ENCODE results near the gene PMP22. TPM values are rescaled to one million over a fixed set of nuclear protein-coding genes. Genes with fewer than 3 reads are reported as not detected.

PMP22 gene
- 4.3 and 6.5 TPM in 2 replicates for total RNA-seq (ENCODE audit: low replicate concordance)

DNA sequence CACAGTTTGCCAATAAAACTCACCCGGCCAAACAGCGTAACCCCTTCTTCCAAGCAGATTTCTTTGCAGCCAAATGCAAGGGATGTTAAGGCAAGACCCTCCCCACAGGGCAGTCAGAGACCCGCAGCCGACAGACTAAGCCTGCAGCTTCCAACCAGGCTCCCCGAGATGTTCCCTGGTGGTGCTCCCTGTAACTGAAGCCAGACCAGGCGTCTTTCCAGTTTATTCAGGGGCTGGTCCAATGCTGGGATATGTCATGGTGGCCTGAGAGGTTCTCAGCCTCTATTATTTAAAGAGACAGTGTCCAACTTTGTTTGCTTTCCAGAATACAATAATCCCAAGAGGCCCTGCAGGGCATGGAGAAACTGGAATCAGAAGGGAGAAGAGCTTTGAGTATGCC lies at the start of gene PMP22:
PMP22 (minus strand) TSS at position 196 of the 400 bp plus-strand sequence. CDS start 4,599 bp downstream, outside the sequence.
- DNase-seq (ENCODE audit: low spot score): no peak
- Histone ChIP-seq H3K27me3 (peaks cover 94% of the 10 kb centered on the region), H3K27ac (no peak within 1 kb of the TSS), H3F3A (ENCODE audit: low read depth) (peaks cover 27% of the 10 kb centered on the region), H4K20me1 (ENCODE audit: low read depth) (peaks cover 3% of the 10 kb centered on the region), H3K4me3 (no peak within 1 kb of the TSS), H3K9ac (no peak within 1 kb of the TSS), H3K36me3 (no peaks in the 10 kb centered on the region), H3K9me3 (ENCODE audit: low read depth) (no peaks in the 10 kb centered on the region), H3K4me1 (peaks cover 8% of the 10 kb centered on the region), H3K79me2 (ENCODE audit: low read depth) (no peaks in the 10 kb centered on the region), H2AFZ (replicated peaks) (no peak within 1 kb of the TSS), H3K4me2 (no peak within 1 kb of the TSS)
- no peak within 1 kb of the TSS for H3K4me3 Mint-ChIP-seq
- TF ChIP-seq EZH2phosphoT487 (IDR thresholded peaks at IDR 0.05) (no peak), EZH2 (IDR thresholded peaks at IDR 0.05) (no peak)
- TF ChIP-seq, protein P1, sequence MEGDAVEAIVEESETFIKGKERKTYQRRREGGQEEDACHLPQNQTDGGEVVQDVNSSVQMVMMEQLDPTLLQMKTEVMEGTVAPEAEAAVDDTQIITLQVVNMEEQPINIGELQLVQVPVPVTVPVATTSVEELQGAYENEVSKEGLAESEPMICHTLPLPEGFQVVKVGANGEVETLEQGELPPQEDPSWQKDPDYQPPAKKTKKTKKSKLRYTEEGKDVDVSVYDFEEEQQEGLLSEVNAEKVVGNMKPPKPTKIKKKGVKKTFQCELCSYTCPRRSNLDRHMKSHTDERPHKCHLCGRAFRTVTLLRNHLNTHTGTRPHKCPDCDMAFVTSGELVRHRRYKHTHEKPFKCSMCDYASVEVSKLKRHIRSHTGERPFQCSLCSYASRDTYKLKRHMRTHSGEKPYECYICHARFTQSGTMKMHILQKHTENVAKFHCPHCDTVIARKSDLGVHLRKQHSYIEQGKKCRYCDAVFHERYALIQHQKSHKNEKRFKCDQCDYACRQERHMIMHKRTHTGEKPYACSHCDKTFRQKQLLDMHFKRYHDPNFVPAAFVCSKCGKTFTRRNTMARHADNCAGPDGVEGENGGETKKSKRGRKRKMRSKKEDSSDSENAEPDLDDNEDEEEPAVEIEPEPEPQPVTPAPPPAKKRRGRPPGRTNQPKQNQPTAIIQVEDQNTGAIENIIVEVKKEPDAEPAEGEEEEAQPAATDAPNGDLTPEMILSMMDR (IDR thresholded peaks at IDR 0.05): no peak
- no peak within 1 kb of the TSS for H3K27ac Mint-ChIP-seq
- H3K9me3 Mint-ChIP-seq: no peaks in the 10 kb centered on the region
- peaks cover 20% of the 10 kb centered on the region for H3K4me1 Mint-ChIP-seq
- H3K36me3 Mint-ChIP-seq: no peaks in the 10 kb centered on the region
- H3K27me3 Mint-ChIP-seq (ENCODE audit: insufficient read depth, low read depth): peaks cover 41% of the 10 kb centered on the region

DNA sequence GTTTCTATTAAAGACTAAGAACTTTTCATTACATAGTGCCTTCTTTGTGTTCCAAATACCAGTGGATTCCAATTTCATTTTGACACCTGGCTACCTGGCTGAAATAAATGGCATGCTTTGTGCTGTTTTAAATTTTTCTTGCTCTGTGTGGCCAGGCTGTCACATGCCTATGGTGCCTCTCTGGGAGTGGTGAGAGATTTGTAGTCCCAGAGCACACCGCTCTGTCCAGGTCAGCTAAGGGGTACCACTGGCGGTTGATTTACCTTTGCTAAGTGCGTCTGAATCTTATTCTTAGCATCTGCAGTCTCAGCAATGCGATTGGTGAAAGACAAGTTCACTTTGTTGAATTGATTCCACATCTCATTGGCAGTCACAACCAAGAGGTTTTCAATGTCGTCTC lies 46.9 kb upstream of the PMP22 start:
- Histone ChIP-seq H4K20me1 (ENCODE audit: low read depth) (no peaks in the 10 kb centered on the region), H3F3A (ENCODE audit: low read depth) (no peaks in the 10 kb centered on the region), H3K4me2 (no peak overlapping the region), H3K9me3 (ENCODE audit: low read depth) (no peaks in the 10 kb centered on the region), H3K4me1 (no peaks in the 10 kb centered on the region), H3K4me3 (no peak overlapping the region), H3K79me2 (ENCODE audit: low read depth) (no peaks in the 10 kb centered on the region), H3K9ac (no peak overlapping the region), H3K36me3 (no peaks in the 10 kb centered on the region), H2AFZ (replicated peaks) (no peak overlapping the region), H3K27me3 (no peaks in the 10 kb centered on the region), H3K27ac (no peak overlapping the region)
- Mint-ChIP-seq H3K36me3 (no peaks in the 10 kb centered on the region), H3K4me1 (no peaks in the 10 kb centered on the region), H3K4me3 (no peak overlapping the region), H3K27me3 (ENCODE audit: insufficient read depth, low read depth) (no peaks in the 10 kb centered on the region), H3K9me3 (no peaks in the 10 kb centered on the region), H3K27ac (no peak overlapping the region)
- TF ChIP-seq, protein P1 (IDR thresholded peaks at IDR 0.05): no peak
- TF ChIP-seq EZH2 (IDR thresholded peaks at IDR 0.05) (no peak), EZH2phosphoT487 (IDR thresholded peaks at IDR 0.05) (no peak)
- DNase-seq (ENCODE audit: low spot score): no peak

DNA sequence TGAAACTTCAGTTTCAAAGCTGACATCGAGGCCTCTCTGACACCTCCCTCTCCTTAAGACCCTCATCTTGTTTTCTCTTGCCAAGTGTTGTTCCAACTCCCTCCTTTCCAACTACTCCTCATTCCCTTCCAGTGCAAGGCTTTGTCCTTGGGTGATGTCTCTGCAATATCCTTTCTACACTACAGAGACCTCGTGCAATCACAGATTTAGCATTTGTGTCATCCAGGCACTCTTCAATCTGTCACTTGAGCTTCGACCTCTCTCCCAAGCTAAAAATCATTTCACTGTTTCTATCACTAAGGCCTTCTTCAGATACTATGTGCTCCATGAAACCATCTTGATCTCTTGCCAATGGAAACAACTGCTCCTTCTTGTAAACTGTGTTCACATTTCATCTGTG lies 44.7 kb upstream of the PMP22 start:
- Histone ChIP-seq H3K79me2 (ENCODE audit: low read depth) (no peaks in the 10 kb centered on the region), H3F3A (ENCODE audit: low read depth) (no peaks in the 10 kb centered on the region), H3K9me3 (ENCODE audit: low read depth) (no peaks in the 10 kb centered on the region), H3K27me3 (no peaks in the 10 kb centered on the region), H3K27ac (no peak overlapping the region), H3K4me2 (no peak overlapping the region), H3K4me1 (no peaks in the 10 kb centered on the region), H3K4me3 (no peak overlapping the region), H4K20me1 (ENCODE audit: low read depth) (no peaks in the 10 kb centered on the region), H3K36me3 (no peaks in the 10 kb centered on the region), H3K9ac (no peak overlapping the region), H2AFZ (replicated peaks) (no peak overlapping the region)
- Mint-ChIP-seq H3K4me1 (peaks cover 4% of the 10 kb centered on the region), H3K27ac (no peak overlapping the region), H3K4me3 (no peak overlapping the region), H3K9me3 (no peaks in the 10 kb centered on the region), H3K36me3 (no peaks in the 10 kb centered on the region), H3K27me3 (ENCODE audit: insufficient read depth, low read depth) (no peaks in the 10 kb centered on the region)
- TF ChIP-seq, protein P1 (IDR thresholded peaks at IDR 0.05): no peak
- TF ChIP-seq EZH2 (IDR thresholded peaks at IDR 0.05): no peak
- no peak for TF ChIP-seq EZH2phosphoT487 (IDR thresholded peaks at IDR 0.05)
- no peak for DNase-seq (ENCODE audit: low spot score)

Measured in neural progenitor cell (in vitro differentiated cells).